Measurements from ENCODE around the gene AFF1. TPM values are rescaled to one million over a fixed set of nuclear protein-coding genes. Genes with fewer than 3 reads are reported as not detected.

AFF1 gene
- polyA plus RNA-seq, 1 donor (not counting 4 experiments of a cell fraction or from before 2014, with no cell fraction given) = 14.4 TPM

GRCh38 chr4:87044511-87045233, 109.9 kb downstream of the AFF1 start:
- Histone ChIP-seq H2AFZ (ENCODE audit: control insufficient read depth, low read length) (no peak overlapping the region), H3K9ac (ENCODE audit: control insufficient read depth, extremely low read depth, insufficient read depth, low read length) (no peak overlapping the region), H3K27ac (ENCODE audit: control insufficient read depth, insufficient read depth, low read length) (no peak overlapping the region), H3K4me2 (ENCODE audit: control insufficient read depth, extremely low read depth, insufficient read depth, low read depth, low read length) (no peak overlapping the region), H4K20me1 (ENCODE audit: control insufficient read depth, extremely low read depth, insufficient read depth, low read length) (no peaks in the 10 kb centered on the region), H3K9me3 (ENCODE audit: control insufficient read depth, low read depth, low read length) (no peaks in the 10 kb centered on the region), H3K36me3 (ENCODE audit: control insufficient read depth in 2 of 2, extremely low read depth in 1 of 2, insufficient read depth in 2 of 2, low read length in 2 of 2) (peaks cover 7 to 12% of the 10 kb centered on the region in 2 experiments), H3K79me2 (ENCODE audit: control insufficient read depth, insufficient read depth, low read length) (peaks cover 37% of the 10 kb centered on the region), H3K9me1 (ENCODE audit: control insufficient read depth, extremely low read depth, insufficient read depth, low read length) (peaks cover 2% of the 10 kb centered on the region), H3K27me3 (ENCODE audit: control insufficient read depth, extremely low read depth, insufficient read depth, low read length) (no peaks in the 10 kb centered on the region), H3K4me1 (ENCODE audit: control insufficient read depth, extremely low read depth, insufficient read depth, low read length) (peaks cover 7% of the 10 kb centered on the region), H3K4me3 (ENCODE audit: control insufficient read depth in 2 of 3, extremely low read depth in 1 of 3, insufficient read depth in 2 of 3, low read depth in 1 of 3, low read length in 3 of 3) (no peak overlapping the region)
- no peak for DNase-seq (ENCODE audit: low read depth, low spot score)
- dilution Hi-C loops (cut with MboI; ENCODE audit: extremely low pct_ligation_motif_present, low sequenced_read_pairs) = no loop called here
- TF ChIP-seq CTCF (optimal IDR thresholded peaks at IDR 0.05 in 1 of 3, IDR thresholded peaks at IDR 0.05 in 1 of 3, conservative IDR thresholded peaks at IDR 0.05 in 1 of 3; ENCODE audit: extremely low read depth in 1 of 3, insufficient read depth in 2 of 3, low read length in 3 of 3) = no peak
- no peak for TF ChIP-seq EZH2 (IDR thresholded peaks at IDR 0.05; ENCODE audit: low read length)
- FAIRE-seq = peak; percentile 60

- peaks cover 2% of the 10 kb centered on the region for H3K9me1 ChIP-seq (ENCODE audit: control insufficient read depth, extremely low read depth, insufficient read depth, low read length)
- peaks cover 32% of the 10 kb centered on the region for H3K79me2 ChIP-seq (ENCODE audit: control insufficient read depth, insufficient read depth, low read length)
These were observed 110.4 kb downstream of the AFF1 start for GRCh38 chr4:87045234-87045558.

More at GRCh38 chr4:87045234-87045558, 110.4 kb downstream of the AFF1 start:
- Histone ChIP-seq H3K27me3 (ENCODE audit: control insufficient read depth, extremely low read depth, insufficient read depth, low read length) (no peaks in the 10 kb centered on the region), H2AFZ (ENCODE audit: control insufficient read depth, low read length) (no peak overlapping the region), H3K9me3 (ENCODE audit: control insufficient read depth, low read depth, low read length) (no peaks in the 10 kb centered on the region), H3K4me2 (ENCODE audit: control insufficient read depth, extremely low read depth, insufficient read depth, low read depth, low read length) (no peak overlapping the region), H4K20me1 (ENCODE audit: control insufficient read depth, extremely low read depth, insufficient read depth, low read length) (no peaks in the 10 kb centered on the region), H3K36me3 (ENCODE audit: control insufficient read depth in 2 of 2, extremely low read depth in 1 of 2, insufficient read depth in 2 of 2, low read length in 2 of 2) (peaks cover 8 to 12% of the 10 kb centered on the region in 2 experiments), H3K9ac (ENCODE audit: control insufficient read depth, extremely low read depth, insufficient read depth, low read length) (no peak overlapping the region), H3K27ac (ENCODE audit: control insufficient read depth, insufficient read depth, low read length) (no peak overlapping the region), H3K4me3 (ENCODE audit: control insufficient read depth in 2 of 3, extremely low read depth in 1 of 3, insufficient read depth in 2 of 3, low read depth in 1 of 3, low read length in 3 of 3) (no peak overlapping the region), H3K4me1 (ENCODE audit: control insufficient read depth, extremely low read depth, insufficient read depth, low read length) (peaks cover 6% of the 10 kb centered on the region)
- dilution Hi-C loops (cut with MboI; ENCODE audit: extremely low pct_ligation_motif_present, low sequenced_read_pairs) = no loop called here
- no peak for DNase-seq (ENCODE audit: low read depth, low spot score)
- no peak for FAIRE-seq
- no peak for TF ChIP-seq CTCF (optimal IDR thresholded peaks at IDR 0.05 in 1 of 3, IDR thresholded peaks at IDR 0.05 in 1 of 3, conservative IDR thresholded peaks at IDR 0.05 in 1 of 3; ENCODE audit: extremely low read depth in 1 of 3, insufficient read depth in 2 of 3, low read length in 3 of 3)
- no peak for TF ChIP-seq EZH2 (IDR thresholded peaks at IDR 0.05; ENCODE audit: low read length)

Measured in keratinocyte (primary cell).